HCT116 (cell line): ENCODE data around the gene SNX9. TPM values are rescaled to one million over a fixed set of nuclear protein-coding genes. Genes with fewer than 3 reads are reported as not detected.

ENCODE experiments used
- ATAC-seq: fragments of 200-7000 bp; cut with Tn5 transposase; 2 replicates; pipeline ENCODE4 v1.9.1; 2020; ENCODE audit warnings: mild to moderate bottlenecking, moderate library complexity
- BruUV-seq: library from RNA; stranded (reverse); fragments of 400-500 nt; replicated peaks from 2 replicates; lab custom pipeline; 2021; lab: Mats Ljungman, UMichigan
- CTCF ChIA-PET: fragments of 300-600 bp; sonication (Branson Sonifier 250); formaldehyde crosslinking; loops from one replicate; lab custom pipeline; 2021; ENCODE audit warnings: antibody characterized with exemption; lab: Charles Lee
- POLR2A ChIA-PET: fragments of 300-600, 350-600 bp; sonication (Branson Sonifier 250); formaldehyde crosslinking; loops from one replicate; lab custom pipeline; 2021; ENCODE audit warnings: antibody characterized with exemption; lab: Charles Lee
- RAD21 ChIA-PET, 2 experiments: fragments of 300-600 bp; sonication (Branson Sonifier 250); formaldehyde crosslinking; loops; one replicate each; lab custom pipeline; 2023; ENCODE audit warnings: low total read pairs in 2 of 2; ENCODE audit not compliant: uncharacterized antibody in 2 of 2, unreplicated experiment in 2 of 2, low non-redundant PET in 1 of 2; lab: Charles Lee
- DNase-seq: peaks from one replicate; pipeline ENCODE4 v3.0.0-alpha.2; 2010; ENCODE audit warnings: low read depth, low spot score
- H2AFZ ChIP-seq: fragments of 200-600 bp; shearing (Covaris generic), sonication (generic); 2 replicates; pipeline ENCODE4 v1.6.1; 2017; ENCODE audit warnings: low read depth, mixed run types, mixed read lengths, antibody characterized with exemption, low read length; ENCODE audit not compliant: poor library complexity, severe bottlenecking
- H3K27ac ChIP-seq: 2 replicates; pipeline ENCODE4 v1.5.1; 2012; ENCODE audit warnings: low read depth, low read length
- H3K27me3 ChIP-seq: fragments of 200-600 bp; sonication (generic); 2 replicates; pipeline ENCODE4 v1.6.1; 2016; ENCODE audit warnings: mixed run types, low read length, mixed read lengths; ENCODE audit not compliant: insufficient read depth
- H3K36me3 ChIP-seq, 2 experiments: fragments of 200-500 bp in 1 of 2; fragments of 200-600 bp in 1 of 2; sonication (Bioruptor generic) in 1 of 2; sonication (generic) in 1 of 2; 2 replicates each; pipeline versions ENCODE4 v1.5.1 to v1.6.1; 2014 to 2016; ENCODE audit warnings: low read length in 2 of 2, inconsistent platforms in 1 of 2, mixed read lengths in 1 of 2, mixed run types in 1 of 2; ENCODE audit not compliant: insufficient read depth in 2 of 2, control insufficient read depth in 1 of 2
- H3K4me1 ChIP-seq, 2 experiments: fragments of 200-600 bp in 1 of 2; sonication (generic) in 1 of 2; 2 replicates each; pipeline versions ENCODE4 v1.5.1 to v1.6.1; 2012 to 2017; ENCODE audit warnings: low read length in 2 of 2, inconsistent platforms in 1 of 2, mild to moderate bottlenecking in 1 of 2, mixed read lengths in 1 of 2, mixed run types in 1 of 2, moderate library complexity in 1 of 2; ENCODE audit not compliant: insufficient read depth in 2 of 2, control insufficient read depth in 1 of 2
- H3K4me2 ChIP-seq: fragments of 200-600 bp; sonication (generic); 2 replicates; pipeline ENCODE4 v1.6.1; 2017; ENCODE audit warnings: mixed run types, low read length, mixed read lengths
- H3K4me3 ChIP-seq, 2 experiments: fragments of 200-600 bp in 1 of 2; sonication (generic) in 1 of 2; replicated peaks in 1 of 2; 2 replicates each; pipeline ENCODE4 v1.5.1; 2011 to 2016; ENCODE audit warnings: low read length in 2 of 2, control low read depth in 1 of 2, low read depth in 1 of 2, mild to moderate bottlenecking in 1 of 2, mixed read lengths in 1 of 2, mixed run types in 1 of 2
- H3K79me2 ChIP-seq: fragments of 200-600 bp; sonication (generic); 2 replicates; pipeline ENCODE4 v1.6.1; 2017; ENCODE audit warnings: mild to moderate bottlenecking, mixed run types, low read length, moderate library complexity, mixed read lengths; ENCODE audit not compliant: insufficient read depth
- H3K9ac ChIP-seq: fragments of 200-600 bp; sonication (generic); 2 replicates; pipeline ENCODE4 v1.6.1; 2016; ENCODE audit warnings: low read length, mixed read lengths
- H3K9me2 ChIP-seq: fragments of 200-600 bp; sonication (generic), shearing (Covaris generic); 2 replicates; pipeline ENCODE4 v1.6.1; 2017; ENCODE audit warnings: mixed run types, mild to moderate bottlenecking, moderate library complexity; ENCODE audit not compliant: insufficient read depth
- H3K9me3 ChIP-seq, 2 experiments: fragments of 200-500 bp in 1 of 2; fragments of 200-600 bp in 1 of 2; sonication (Bioruptor generic) in 1 of 2; sonication (generic) in 1 of 2; 2 replicates each; pipeline ENCODE4 v1.6.1; 2014 to 2017; ENCODE audit warnings: low read length in 2 of 2, mixed read lengths in 2 of 2, inconsistent platforms in 1 of 2, low read depth in 1 of 2, mild to moderate bottlenecking in 1 of 2, mixed run types in 1 of 2, moderate library complexity in 1 of 2; ENCODE audit not compliant: control insufficient read depth in 1 of 2, insufficient read depth in 1 of 2
- H4K20me1 ChIP-seq: fragments of 200-600 bp; sonication (generic), shearing (Covaris generic); 2 replicates; pipeline ENCODE4 v1.6.1; 2017; ENCODE audit warnings: mixed run types, mild to moderate bottlenecking, moderate library complexity; ENCODE audit not compliant: insufficient read depth
- ATF3 ChIP-seq: IDR thresholded peaks from 2 replicates; pipeline ENCODE4 v1.6.1; 2012
- CBX3 ChIP-seq: IDR thresholded peaks from 2 replicates; pipeline ENCODE4 v1.6.1; 2012; ENCODE audit warnings: low read depth
- CEBPB ChIP-seq: IDR thresholded peaks from 2 replicates; pipeline ENCODE4 v1.6.1; 2012; ENCODE audit warnings: low read depth
- CTCF ChIP-seq, 3 experiments: fragments of 200-600 bp in 1 of 3; sonication (generic) in 1 of 3; IDR thresholded peaks in 2 of 3; conservative IDR thresholded peaks in 1 of 3; 2 replicates each; pipeline ENCODE4 v1.5.1; 2012 to 2017; ENCODE audit warnings: low read depth in 2 of 3, low read length in 2 of 3, antibody characterized with exemption in 1 of 3, borderline replicate concordance in 1 of 3, control low read depth in 1 of 3, mild to moderate bottlenecking in 1 of 3, mixed read lengths in 1 of 3, mixed run types in 1 of 3, moderate library complexity in 1 of 3; ENCODE audit not compliant: insufficient read depth in 1 of 3
- EGR1 ChIP-seq: IDR thresholded peaks from 2 replicates; pipeline ENCODE4 v1.6.1; 2012; ENCODE audit warnings: low read depth
- ELF1 ChIP-seq: IDR thresholded peaks from 2 replicates; pipeline ENCODE4 v1.6.1; 2012; ENCODE audit warnings: low read depth, borderline replicate concordance
- EZH2 ChIP-seq: fragments of 200-600 bp; sonication (generic); IDR thresholded peaks from 2 replicates; pipeline ENCODE4 v1.6.1; 2017; ENCODE audit warnings: antibody characterized with exemption, mixed run types
- EZH2phosphoT487 ChIP-seq: fragments of 200-600 bp; IDR thresholded peaks from 2 replicates; pipeline ENCODE4 v1.6.1; 2018; ENCODE audit warnings: antibody characterized with exemption, borderline replicate concordance
- JUND ChIP-seq: IDR thresholded peaks from 2 replicates; pipeline ENCODE4 v1.6.1; 2012
- MAX ChIP-seq: IDR thresholded peaks from 2 replicates; pipeline ENCODE4 v1.6.1; 2012
- POLR2A ChIP-seq: IDR thresholded peaks from 2 replicates; pipeline ENCODE4 v1.7.0; 2011; ENCODE audit warnings: borderline replicate concordance; ENCODE audit not compliant: insufficient read depth, insufficient read length; ENCODE audit errors: extremely low read depth
- POLR2AphosphoS5 ChIP-seq: IDR thresholded peaks from 2 replicates; pipeline ENCODE4 v1.6.1; 2011; ENCODE audit warnings: mild to moderate bottlenecking, low read depth, low read length, moderate library complexity
- RAD21 ChIP-seq: IDR thresholded peaks from 2 replicates; pipeline ENCODE4 v1.6.1; 2012; ENCODE audit warnings: low read depth, mild to moderate bottlenecking
- SIN3A ChIP-seq: IDR thresholded peaks from 2 replicates; pipeline ENCODE4 v1.6.1; 2012; ENCODE audit warnings: low read depth
- SP1 ChIP-seq: IDR thresholded peaks from 2 replicates; pipeline ENCODE4 v1.6.1; 2012; ENCODE audit warnings: low read depth
- SRF ChIP-seq: IDR thresholded peaks from 2 replicates; pipeline ENCODE4 v1.6.1; 2012; ENCODE audit warnings: low read depth
- TCF7L2 ChIP-seq: IDR thresholded peaks from 2 replicates; pipeline ENCODE4 v1.7.0; 2011; ENCODE audit warnings: borderline replicate concordance, inconsistent platforms; ENCODE audit not compliant: insufficient read depth, insufficient read length; ENCODE audit errors: extremely low read depth
- YY1 ChIP-seq: IDR thresholded peaks from 2 replicates; pipeline ENCODE4 v1.6.1; 2011; ENCODE audit warnings: low read length, low read depth, moderate library complexity, mild to moderate bottlenecking; ENCODE audit not compliant: insufficient replicate concordance; ENCODE audit errors: extremely low read depth
- ZBTB33 ChIP-seq: IDR thresholded peaks from 2 replicates; pipeline ENCODE4 v1.6.1; 2011; ENCODE audit warnings: mild to moderate bottlenecking, low read length, moderate library complexity; ENCODE audit not compliant: insufficient replicate concordance; ENCODE audit errors: extremely low read depth
- intact Hi-C: fragments of 100-400 bp; cut with micrococcal nuclease; formaldehyde crosslinking; loops from 2 replicates; pipeline ENCODE4 v1.10.0; 2022
- total RNA-seq: library from RNA; stranded (reverse); gene quantifications from one replicate; pipeline ENCODE4 v1.2.1, GENCODE V29; 2021; ENCODE audit not compliant: unreplicated experiment

The SNX9 gene
- total RNA-seq, 1 experiment from 2014 or later: 42.5 TPM

GRCh38 chr6:157925771-157926170, 102.7 kb downstream of the SNX9 start:
- no peaks in the 10 kb centered on the region for H3K9me2 ChIP-seq
- POLR2A ChIA-PET: no interaction called here

More at GRCh38 chr6:157925771-157926170, 102.7 kb downstream of the SNX9 start:
- Histone ChIP-seq H3K27me3 (no peaks in the 10 kb centered on the region), H3K27ac (no peak overlapping the region), H2AFZ (no peak overlapping the region), H4K20me1 (no peaks in the 10 kb centered on the region), H3K9me3 (no peaks in the 10 kb centered on the region), H3K4me3 (no peak overlapping the region), H3K9ac (no peak overlapping the region), H3K36me3 (peaks cover 19 to 25% of the 10 kb centered on the region in 2 experiments; a peak in 3 of 4 replicates), H3K79me2 (no peaks in the 10 kb centered on the region), H3K4me1 (no peaks in the 10 kb centered on the region), H3K4me2 (no peak overlapping the region)
- CTCF ChIA-PET: no interaction called here
- ATAC-seq: no peak
- intact Hi-C loops: no loop called here
- BruUV-seq: no TSS peak
- RAD21 ChIA-PET: no interaction called here
- no peak for DNase-seq
- no peak for TF ChIP-seq SRF
- TF ChIP-seq EZH2phosphoT487: no peak
- TF ChIP-seq EZH2: no peak
- no peak for TF ChIP-seq ATF3
- no peak for TF ChIP-seq POLR2AphosphoS5
- TF ChIP-seq CEBPB: no peak
- TF ChIP-seq MAX: no peak
- no peak for TF ChIP-seq JUND
- no peak for TF ChIP-seq SP1
- TF ChIP-seq EGR1: no peak
- no peak for TF ChIP-seq ZBTB33
- TF ChIP-seq CTCF (IDR thresholded peaks at IDR 0.05 in 2 of 3, conservative IDR thresholded peaks at IDR 0.05 in 1 of 3; ENCODE audit: borderline replicate concordance in 1 of 3, insufficient read depth in 1 of 3, low read depth in 2 of 3, low read length in 2 of 3): no peak
- TF ChIP-seq CBX3: no peak
- no peak for TF ChIP-seq TCF7L2
- TF ChIP-seq SIN3A: no peak
- no peak for TF ChIP-seq YY1
- no peak for TF ChIP-seq ELF1
- no peak for TF ChIP-seq RAD21
- no peak for TF ChIP-seq POLR2A
